Chondrocyte (in vitro differentiated cells): ENCODE results near the gene STIM1. TPM values are rescaled to one million over a fixed set of nuclear protein-coding genes. Genes with fewer than 3 reads are reported as not detected.
"Not testable (repeated sequence)": the region's sequence is repeated elsewhere in the genome, so short reads cannot be mapped to it uniquely, and the experiment has no call there.

Experiments
- DNase-seq: peaks from one replicate; pipeline ENCODE4 v3.0.0; 2021; ENCODE audit warnings: mixed read lengths, low spot score
- H3K27ac Mint-ChIP-seq: one replicate; pipeline ENCODE4 v1.8.0; 2021; ENCODE audit warnings: mild to moderate bottlenecking, moderate library complexity, mixed read lengths; ENCODE audit not compliant: unreplicated experiment
- H3K27me3 Mint-ChIP-seq: 2 replicates; pipeline ENCODE4 v1.8.0; 2021; ENCODE audit warnings: low read depth, mixed read lengths
- H3K36me3 Mint-ChIP-seq: 2 replicates; pipeline ENCODE4 v1.8.0; 2021; ENCODE audit warnings: low read depth, mixed read lengths
- H3K4me1 Mint-ChIP-seq: 2 replicates; pipeline ENCODE4 v1.8.0; 2021; ENCODE audit warnings: low read depth, mild to moderate bottlenecking, mixed read lengths
- H3K4me3 Mint-ChIP-seq: one replicate; pipeline ENCODE4 v1.8.0; 2021; ENCODE audit warnings: mild to moderate bottlenecking, moderate library complexity, mixed read lengths; ENCODE audit not compliant: unreplicated experiment
- H3K9me3 Mint-ChIP-seq: 2 replicates; pipeline ENCODE4 v1.8.0; 2021; ENCODE audit warnings: low read depth, mixed read lengths
- CTCF ChIP-seq: fragments of 200-600 bp; sonication (generic); IDR thresholded peaks from 2 replicates; pipeline ENCODE4 v1.5.0; 2021; ENCODE audit warnings: antibody characterized with exemption, mild to moderate bottlenecking, moderate library complexity
- total RNA-seq: library from RNA; stranded (reverse); gene quantifications from 3 replicates; pipeline ENCODE4 v1.2.1, GENCODE V29; 2021

Gene STIM1
- total RNA-seq, 1 donor from 2014 or later = 50.7 TPM

GRCh38 chr11:4127357-4127756 lies 271.9 kb downstream of the STIM1 start:
- H3K4me1 Mint-ChIP-seq = peaks cover 25% of the 10 kb centered on the region
- H3K9me3 Mint-ChIP-seq = no peaks in the 10 kb centered on the region
- TF ChIP-seq CTCF = no peak
- peaks cover 31% of the 10 kb centered on the region for H3K36me3 Mint-ChIP-seq
- H3K27ac Mint-ChIP-seq = no peak overlapping the region
- DNase-seq = no peak
- no peak overlapping the region for H3K4me3 Mint-ChIP-seq
- H3K27me3 Mint-ChIP-seq = no peaks in the 10 kb centered on the region

- H3K27ac Mint-ChIP-seq, H3K4me3 Mint-ChIP-seq, H3K27me3 Mint-ChIP-seq, H3K9me3 Mint-ChIP-seq, DNase-seq: not testable (repeated sequence)
- H3K36me3 Mint-ChIP-seq = peaks cover 22% of the 10 kb centered on the region
- H3K4me1 Mint-ChIP-seq = peaks cover 17% of the 10 kb centered on the region
These were observed 274.8 kb downstream of the STIM1 start for GRCh38 chr11:4130219-4130618.

GRCh38 chr11:4134806-4135205 lies 279.3 kb downstream of the STIM1 start:
- no peak overlapping the region for H3K4me3 Mint-ChIP-seq
- DNase-seq = no peak
- peaks cover 16% of the 10 kb centered on the region for H3K4me1 Mint-ChIP-seq
- peak overlapping the region; percentile 0 for H3K27ac Mint-ChIP-seq
- no peaks in the 10 kb centered on the region for H3K27me3 Mint-ChIP-seq
- H3K36me3 Mint-ChIP-seq = peaks cover 27% of the 10 kb centered on the region
- peaks cover 4% of the 10 kb centered on the region for H3K9me3 Mint-ChIP-seq
- no peak for TF ChIP-seq CTCF

GRCh38 chr11:4138497-4138896 lies 283.0 kb downstream of the STIM1 start:
- Mint-ChIP-seq H3K27me3 (no peaks in the 10 kb centered on the region), H3K4me3 (no peak overlapping the region), H3K4me1 (peaks cover 16% of the 10 kb centered on the region), H3K36me3 (peaks cover 46% of the 10 kb centered on the region), H3K27ac (no peak overlapping the region), H3K9me3 (peaks cover 16% of the 10 kb centered on the region)
- DNase-seq = no peak
- TF ChIP-seq CTCF = no peak

- Mint-ChIP-seq H3K27ac (no peak overlapping the region), H3K4me1 (peaks cover 9% of the 10 kb centered on the region), H3K4me3 (no peak overlapping the region), H3K27me3 (no peaks in the 10 kb centered on the region), H3K36me3 (peaks cover 42% of the 10 kb centered on the region), H3K9me3 (peaks cover 16% of the 10 kb centered on the region)
- DNase-seq = no peak
- TF ChIP-seq CTCF = no peak
These were observed 284.7 kb downstream of the STIM1 start for GRCh38 chr11:4140067-4140636.

Other genes with a start within 250 kb of the STIM1 start
- 0.44 to 0.72 TPM (median 0.67 TPM) in 3 replicates for gene ART5, start 213.7 kb upstream of the STIM1 start, total RNA-seq
- not detected in 3 replicates for gene ART1, start 210.5 kb upstream of the STIM1 start, total RNA-seq
- 0.75 to 1.2 TPM (median 0.79 TPM) in 3 replicates for gene CHRNA10, start 184.3 kb upstream of the STIM1 start, total RNA-seq
- gene NUP98, start 58.1 kb upstream of the STIM1 start, total RNA-seq = 47.8 to 61.6 TPM (median 52.7 TPM) in 3 replicates
- 12.7 to 15.8 TPM (median 14.4 TPM) in 3 replicates for gene PGAP2, start 47.1 kb upstream of the STIM1 start, total RNA-seq
- gene RHOG, start 14.7 kb upstream of the STIM1 start, total RNA-seq = 36.8 to 44.8 TPM (median 38.9 TPM) in 3 replicates
- 31.6 to 53.5 TPM (median 34.1 TPM) in 3 replicates for gene RRM1, start 239.1 kb downstream of the STIM1 start, total RNA-seq